Measurements from ENCODE around the gene ANO1.

DNA sequence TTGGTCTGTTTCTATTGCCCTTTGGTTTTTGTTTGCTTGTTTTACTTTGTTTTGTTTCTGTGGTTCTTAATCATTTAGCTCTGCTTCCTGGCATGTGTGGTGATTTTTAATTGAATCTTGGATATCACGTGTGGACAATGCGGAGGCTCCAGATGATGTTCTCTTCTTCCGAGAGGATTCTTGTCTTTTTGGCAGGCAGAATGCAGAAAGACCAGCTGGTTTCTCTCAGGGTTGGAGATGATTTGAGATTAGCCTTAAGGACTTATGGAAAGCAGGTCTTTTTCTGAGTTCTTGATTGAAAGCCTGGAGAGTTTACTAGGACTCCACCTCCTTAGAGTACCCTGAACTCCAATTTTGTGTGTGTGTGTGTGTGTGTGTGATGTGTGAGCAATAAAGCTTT is 21.0 kb upstream of the ANO1 start:
- TF ChIP-seq, protein P1, sequence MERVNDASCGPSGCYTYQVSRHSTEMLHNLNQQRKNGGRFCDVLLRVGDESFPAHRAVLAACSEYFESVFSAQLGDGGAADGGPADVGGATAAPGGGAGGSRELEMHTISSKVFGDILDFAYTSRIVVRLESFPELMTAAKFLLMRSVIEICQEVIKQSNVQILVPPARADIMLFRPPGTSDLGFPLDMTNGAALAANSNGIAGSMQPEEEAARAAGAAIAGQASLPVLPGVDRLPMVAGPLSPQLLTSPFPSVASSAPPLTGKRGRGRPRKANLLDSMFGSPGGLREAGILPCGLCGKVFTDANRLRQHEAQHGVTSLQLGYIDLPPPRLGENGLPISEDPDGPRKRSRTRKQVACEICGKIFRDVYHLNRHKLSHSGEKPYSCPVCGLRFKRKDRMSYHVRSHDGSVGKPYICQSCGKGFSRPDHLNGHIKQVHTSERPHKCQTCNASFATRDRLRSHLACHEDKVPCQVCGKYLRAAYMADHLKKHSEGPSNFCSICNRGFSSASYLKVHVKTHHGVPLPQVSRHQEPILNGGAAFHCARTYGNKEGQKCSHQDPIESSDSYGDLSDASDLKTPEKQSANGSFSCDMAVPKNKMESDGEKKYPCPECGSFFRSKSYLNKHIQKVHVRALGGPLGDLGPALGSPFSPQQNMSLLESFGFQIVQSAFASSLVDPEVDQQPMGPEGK (CRISPR knock-in tag; IDR thresholded peaks at IDR 0.05; ENCODE audit: borderline replicate concordance) = no peak
- TF ChIP-seq CREB5 (CRISPR knock-in tag; IDR thresholded peaks at IDR 0.05; ENCODE audit: low read depth) = no peak

Data from SK-N-SH treated with all-trans-retinoic acid at 6 μM for 48 hours (cell line).